B cell (primary cell): Measurements from ENCODE around the gene TMED9.

Source experiments
- CTCF ChIP-seq: fragments of 200-600 bp; IDR thresholded peaks from one replicate; pipeline ENCODE4 v1.8.0; 2022; ENCODE audit warnings: antibody characterized with exemption, mild to moderate bottlenecking
- EZH2 ChIP-seq: IDR thresholded peaks from 2 replicates; pipeline ENCODE4 v1.6.1; 2012; ENCODE audit warnings: borderline replicate concordance, low read depth, mild to moderate bottlenecking, moderate library complexity, low read length; ENCODE audit not compliant: insufficient read depth, poor library complexity, severe bottlenecking

GRCh38 chr5:177576169-177576568 is 15.8 kb upstream of the TMED9 start:
- TF ChIP-seq EZH2 (no peak), CTCF (no peak)
